T-helper 1 cell treated with Interleukin-12 subunit alpha and Interleukin-12 subunit beta and Interleukin-4 antibody, amounts not matched to agents 30 ng/mL and 1 ng/mL, for 36 hours (primary cell): ENCODE data around the gene PSMB10. TPM values are rescaled to one million over a fixed set of nuclear protein-coding genes. Genes with fewer than 3 reads are reported as not detected.

Experiments used
- intact Hi-C: fragments of 100-400 bp; cut with micrococcal nuclease; formaldehyde crosslinking; loops from one replicate; pipeline ENCODE4 v1.15.1; 2024
- total RNA-seq: library from RNA; stranded (reverse); gene quantifications from 2 replicates; pipeline ENCODE4 v1.2.3, GENCODE V29; 2022

Gene PSMB10
- total RNA-seq, 1 donor from 2014 or later = 364 TPM

- intact Hi-C loops = no loop called here
Observed at GRCh38 chr16:67897231-67897630, 39.4 kb downstream of the PSMB10 start.

GRCh38 chr16:67893743-67894399, 42.8 kb downstream of the PSMB10 start:
- intact Hi-C loops = loop anchor here (1.0 kb wide), 14 partner anchors 11 to 332 kb away; partner anchors contain the start of genes ACD, CTCF, DDX28 and DPEP2

GRCh38 chr16:67892899-67893742, 43.5 kb downstream of the PSMB10 start, which contains the start of gene PSKH1:
Gene PSKH1, plus strand, starts transcription at chr16:67893254. Its CDS starts 15,496 bp downstream, at chr16:67908750.
- intact Hi-C loops = loop anchor here (1.0 kb wide), 14 partner anchors 10 to 331 kb away; partner anchors contain the start of genes ACD, CTCF, DDX28 and DPEP2

GRCh38 chr16:67892375-67892774, 44.3 kb downstream of the PSMB10 start:
- intact Hi-C loops = no loop called here

- intact Hi-C loops = no loop called here
Observed at GRCh38 chr16:67888331-67888730, 48.3 kb downstream of the PSMB10 start.

GRCh38 chr16:67886387-67886786, 50.3 kb downstream of the PSMB10 start:
- intact Hi-C loops = no loop called here

- intact Hi-C loops = no loop called here
Observed at GRCh38 chr16:67885976-67886375, 50.7 kb downstream of the PSMB10 start.

- intact Hi-C loops = no loop called here
Observed at GRCh38 chr16:67885545-67885944, 51.1 kb downstream of the PSMB10 start.

- intact Hi-C loops = no loop called here
Observed at GRCh38 chr16:67884684-67885083, 52.0 kb downstream of the PSMB10 start, which contains the start of gene NRN1L. Gene NRN1L, plus strand, starts transcription at chr16:67884885. Its CDS starts 19 bp downstream, at chr16:67884904.

Other genes with a start within 250 kb of the PSMB10 start
- 13.4 and 15.2 TPM in 2 replicates for gene GFOD2, start 217.5 kb downstream of the PSMB10 start, total RNA-seq
- 34.4 and 36.4 TPM in 2 replicates for gene RANBP10, start 130.3 kb downstream of the PSMB10 start, total RNA-seq
- 0.32 and 0.61 TPM in 2 replicates for gene TSNAXIP1, start 130.0 kb downstream of the PSMB10 start, total RNA-seq
- gene THAP11, start 94.5 kb downstream of the PSMB10 start, total RNA-seq = 39.5 and 42.0 TPM in 2 replicates
- gene NUTF2, start 89.9 kb downstream of the PSMB10 start, total RNA-seq = 126 and 132 TPM in 2 replicates
- gene CENPT, start 89.2 kb downstream of the PSMB10 start, total RNA-seq = 56.0 and 60.9 TPM in 2 replicates
- 120 and 137 TPM in 2 replicates for gene EDC4, start 63.8 kb downstream of the PSMB10 start, total RNA-seq
- 0.59 TPM in 1 of 2 replicates, not detected in the other for gene NRN1L, start 52.0 kb downstream of the PSMB10 start, total RNA-seq
- gene PSKH1, start 43.6 kb downstream of the PSMB10 start, total RNA-seq = 24.0 and 24.1 TPM in 2 replicates
- 9.5 and 10.9 TPM in 2 replicates for gene CTRL, start 5.0 kb downstream of the PSMB10 start, total RNA-seq
- 16.0 and 24.7 TPM in 2 replicates for gene LCAT, start 7.3 kb upstream of the PSMB10 start, total RNA-seq
- 48.1 and 48.6 TPM in 2 replicates for gene SLC12A4, start 31.8 kb upstream of the PSMB10 start, total RNA-seq
- 0.12 and 0.22 TPM in 2 replicates for gene DPEP3, start 43.6 kb upstream of the PSMB10 start, total RNA-seq
- gene DPEP2, start 62.6 kb upstream of the PSMB10 start, total RNA-seq = 14.4 and 16.1 TPM in 2 replicates
- not detected in 2 replicates for gene DPEP2NB, start 79.1 kb upstream of the PSMB10 start, total RNA-seq
- gene DDX28, start 86.4 kb upstream of the PSMB10 start, total RNA-seq = 17.9 and 18.0 TPM in 2 replicates
- 24.8 and 27.8 TPM in 2 replicates for gene DUS2, start 86.4 kb upstream of the PSMB10 start, total RNA-seq
- gene NFATC3, start 148.5 kb upstream of the PSMB10 start, total RNA-seq = 149 and 150 TPM in 2 replicates